ENCODE data around the gene ZNF652.
A peak's percentile ranks its signal among the peaks of the same experiment; 100 is the strongest.

Gene ZNF652

DNA sequence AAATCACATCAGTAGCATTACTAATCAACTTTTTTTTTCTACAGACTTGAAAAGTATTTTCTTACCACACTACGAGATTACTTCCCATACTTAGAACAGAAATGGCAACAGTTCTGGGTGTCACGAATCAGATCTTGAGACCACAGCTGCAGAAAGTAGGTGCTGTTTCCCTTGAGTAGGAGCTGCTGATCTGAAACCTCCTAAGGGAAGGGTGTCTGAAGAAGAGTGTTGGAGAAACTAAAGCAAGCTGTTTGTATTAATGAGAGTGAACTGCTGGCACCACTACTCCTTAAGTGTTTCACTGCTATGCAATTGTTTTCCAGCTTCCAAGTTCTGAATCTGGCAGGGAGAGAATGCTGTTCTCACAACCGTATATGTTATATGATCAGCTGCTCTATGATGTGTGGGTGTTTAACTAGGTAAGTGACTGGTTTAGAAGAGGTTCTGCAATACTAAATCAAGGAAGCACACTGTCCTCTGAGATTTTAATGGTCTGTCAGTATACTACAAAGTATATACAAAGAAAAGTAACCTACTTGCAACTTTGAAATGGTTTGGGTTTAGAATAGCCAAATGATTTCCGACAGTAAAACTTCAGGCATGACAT, 3.3 kb downstream of the ZNF652 start:
- DNase-seq (ENCODE audit: low spot score), result peak; percentile 61

DNA sequence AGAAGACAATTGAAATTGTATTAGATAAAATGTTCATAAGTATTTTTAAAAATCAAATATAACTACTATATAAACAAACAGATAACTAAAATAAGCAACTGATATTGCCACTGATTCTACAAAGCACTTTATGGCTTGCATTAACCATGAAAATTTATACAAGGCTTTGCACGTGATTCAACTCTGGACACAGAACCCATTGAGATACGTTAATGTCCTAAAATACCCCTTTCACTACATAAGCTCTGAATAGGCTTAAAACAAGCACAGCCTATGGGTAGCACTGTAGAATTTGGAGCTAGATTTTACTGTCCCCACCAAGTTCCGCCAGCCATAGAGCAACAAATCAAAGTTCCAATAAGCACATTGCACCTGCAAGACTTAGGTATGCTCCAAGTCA, 4.5 kb downstream of the ZNF652 start:
- no peak for DNase-seq (ENCODE audit: low spot score)

DNA sequence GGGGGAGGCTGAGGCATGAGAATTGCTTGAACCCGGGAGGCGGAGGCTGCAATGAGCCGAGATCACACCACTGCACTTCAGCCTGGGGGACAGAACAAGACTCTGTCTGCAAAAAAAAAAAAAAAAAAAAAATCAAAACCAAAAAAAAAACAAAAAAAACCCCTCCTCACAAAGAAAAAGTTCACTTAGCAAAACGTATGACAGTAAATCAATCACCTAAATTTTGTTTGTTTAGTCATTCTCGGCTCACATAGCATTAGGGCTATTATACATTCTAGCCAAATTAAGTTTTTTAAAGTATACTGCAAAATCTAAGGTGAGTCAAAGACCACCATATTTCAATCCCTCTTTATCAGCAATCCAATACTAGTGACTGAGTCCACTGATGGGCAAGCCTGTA, 5.7 kb downstream of the ZNF652 start:
- no peak for DNase-seq (ENCODE audit: low spot score)

DNA sequence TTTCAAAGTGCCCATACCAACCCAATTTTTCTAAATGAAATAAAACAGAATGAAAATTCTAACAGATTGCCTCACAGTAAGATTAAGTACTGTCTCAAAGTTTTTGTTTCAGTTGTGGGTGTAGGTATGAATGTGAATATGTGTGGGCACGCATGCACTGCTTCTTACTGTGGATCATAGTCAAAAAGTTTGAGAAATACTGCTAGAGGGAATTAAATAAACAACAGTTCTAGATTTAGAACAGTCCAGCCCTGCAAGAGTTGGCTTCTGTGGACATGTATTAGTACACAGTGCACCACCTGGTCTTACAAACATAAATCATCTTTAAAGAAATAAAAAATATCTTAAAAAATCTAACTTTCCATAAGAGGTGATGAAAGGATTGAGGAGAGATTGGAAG, 8.4 kb downstream of the ZNF652 start:
- DNase-seq (ENCODE audit: low spot score), result no peak

GRCh38 chr17:49352587-49353154, 9.4 kb downstream of the ZNF652 start:
- no peak for DNase-seq (ENCODE audit: low spot score)

GRCh38 chr17:49351572-49352140, 10.4 kb downstream of the ZNF652 start:
- no peak for DNase-seq (ENCODE audit: low spot score)

DNA sequence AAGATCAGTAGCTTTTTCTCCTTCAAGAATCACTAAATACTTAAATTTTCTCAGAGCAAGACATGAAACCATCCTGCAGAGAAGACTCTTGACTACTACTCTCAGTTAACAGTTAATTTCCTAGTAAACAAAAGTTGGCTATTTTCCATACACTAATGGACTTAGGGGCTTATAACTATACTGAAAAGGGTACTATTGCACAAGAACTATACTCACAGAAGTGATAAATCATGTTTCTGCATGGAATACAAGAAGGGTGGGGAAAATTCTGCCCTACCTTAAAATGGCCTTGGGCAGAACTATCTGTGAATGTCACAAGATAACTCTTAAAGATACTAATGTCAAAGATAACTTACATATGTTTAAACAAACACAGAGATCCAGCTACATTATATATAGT, 12.5 kb downstream of the ZNF652 start:
- DNase-seq (ENCODE audit: low spot score), result no peak

GRCh38 chr17:49344914-49345313, 17.1 kb downstream of the ZNF652 start:
- no peak for DNase-seq (ENCODE audit: low spot score)

DNA sequence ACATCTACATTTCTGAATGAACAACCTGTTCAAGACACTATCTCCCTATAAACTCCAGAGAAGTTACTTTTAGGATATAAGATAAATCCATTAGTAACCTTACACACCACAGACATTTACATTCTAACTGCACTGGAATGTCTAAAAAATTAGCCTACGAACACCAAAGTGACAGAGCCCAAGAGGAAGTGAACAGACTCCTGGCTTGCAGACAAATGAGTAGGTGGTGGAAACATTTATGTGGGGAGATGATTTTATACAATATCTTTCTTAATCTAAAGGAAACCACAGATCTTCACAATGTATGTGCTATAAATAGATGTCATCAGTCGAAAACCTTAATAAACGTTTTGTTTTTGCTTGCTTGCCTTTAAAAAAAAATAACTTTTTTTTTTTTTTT, 18.8 kb downstream of the ZNF652 start:
- peak; percentile 43 for DNase-seq (ENCODE audit: low spot score)

DNA sequence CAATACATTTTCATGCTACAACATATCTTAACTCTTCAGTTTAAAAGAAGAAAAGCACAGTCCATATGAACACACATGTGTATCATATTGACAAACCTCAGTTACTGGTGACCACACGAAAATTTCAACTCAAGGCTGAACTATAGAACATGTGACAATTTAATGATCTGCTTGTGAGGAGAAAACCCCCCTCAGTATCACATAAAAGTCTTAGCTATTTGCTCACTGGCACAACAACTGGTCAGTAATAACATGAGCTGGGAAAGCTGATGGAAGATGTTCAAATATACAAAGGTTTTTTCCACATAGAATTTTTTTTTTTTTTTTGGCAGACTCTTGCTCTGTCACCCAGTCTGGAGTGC, 19.5 kb downstream of the ZNF652 start:
- no peak for DNase-seq (ENCODE audit: low spot score)

DNA sequence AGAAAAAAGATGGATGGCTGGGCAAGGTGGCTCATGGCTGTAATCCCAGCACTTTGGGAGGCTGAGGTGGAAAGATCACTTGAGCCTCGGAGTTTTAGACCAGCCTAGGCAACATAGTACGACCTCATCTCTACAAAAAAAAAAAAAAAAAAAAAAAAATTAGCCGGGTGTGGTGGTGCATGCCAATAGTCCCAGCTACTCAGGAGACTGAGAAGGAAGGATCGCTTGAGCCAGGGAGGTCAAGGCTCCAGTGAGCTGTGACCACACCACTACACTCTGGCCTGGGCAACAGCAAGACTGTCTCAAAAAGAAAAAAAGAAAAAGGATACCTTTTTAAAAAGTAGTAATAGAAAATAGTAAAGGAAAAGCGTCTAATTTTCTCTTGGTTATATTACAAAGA, 20.7 kb downstream of the ZNF652 start:
- no peak for DNase-seq (ENCODE audit: low spot score)

DNA sequence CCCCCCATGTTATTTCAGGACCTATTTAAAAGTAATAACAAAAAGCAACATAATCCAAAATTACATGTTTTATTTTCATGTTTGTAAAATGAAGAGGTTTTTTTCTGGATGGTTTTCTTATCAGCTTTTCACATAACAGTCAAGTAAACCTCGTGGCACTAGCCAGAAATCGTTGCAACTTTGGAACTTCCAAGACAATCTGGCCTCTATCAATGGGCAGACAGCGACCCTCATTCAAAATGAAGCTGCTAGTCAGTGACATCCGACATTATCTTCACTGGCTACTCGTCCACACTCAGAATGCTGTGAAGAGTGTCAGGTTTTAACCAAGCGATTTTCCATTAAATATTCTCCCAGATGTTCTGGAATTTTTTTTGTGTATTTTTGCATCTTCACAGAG, 22.7 kb downstream of the ZNF652 start:
- DNase-seq (ENCODE audit: low spot score), result no peak

DNA sequence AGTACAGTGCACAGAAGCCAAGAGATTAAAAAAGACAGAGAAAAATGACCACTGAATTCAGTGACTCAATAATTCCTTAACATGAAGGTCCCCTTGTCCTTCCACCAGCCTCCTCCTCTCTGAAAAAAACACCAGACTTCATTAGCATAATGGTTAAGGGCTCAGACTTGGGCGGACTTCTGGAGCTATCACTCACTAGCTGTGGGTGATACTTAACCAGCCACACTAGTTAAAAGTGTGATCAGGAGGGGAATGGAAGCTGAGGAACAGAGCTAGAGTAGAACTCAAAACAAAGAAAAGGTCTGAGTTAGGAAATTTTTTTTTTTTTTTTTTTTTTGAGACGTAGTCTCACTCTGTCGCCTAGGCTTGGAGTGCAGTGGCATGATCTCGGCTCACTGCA, 23.2 kb downstream of the ZNF652 start:
- DNase-seq (ENCODE audit: low spot score), result peak; percentile 35

DNA sequence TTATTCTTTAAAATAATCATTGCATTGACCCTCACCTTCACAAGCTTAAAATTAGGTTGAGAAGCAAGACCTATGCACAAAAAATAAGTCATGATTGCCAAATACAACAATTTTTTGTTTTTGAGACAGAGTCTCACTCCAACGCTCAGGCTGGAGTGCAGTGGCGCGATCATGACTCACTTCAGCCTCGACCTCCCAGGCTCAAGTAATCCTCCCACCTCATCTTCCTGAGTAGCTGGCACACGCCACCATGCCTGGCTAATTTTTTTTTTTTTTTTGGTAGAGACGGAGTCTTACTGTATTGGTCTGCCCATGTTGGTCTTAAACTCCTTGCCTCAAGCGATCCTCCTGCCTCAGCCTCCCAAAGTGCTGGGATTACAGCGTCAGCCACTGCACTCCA, 24.2 kb downstream of the ZNF652 start:
- DNase-seq (ENCODE audit: low spot score), result no peak

GRCh38 chr17:49334744-49335512, 27.1 kb downstream of the ZNF652 start:
- no peak for DNase-seq (ENCODE audit: low spot score)

- no peak for DNase-seq (ENCODE audit: low spot score)
Measured at GRCh38 chr17:49333804-49334203, 28.2 kb downstream of the ZNF652 start.

GRCh38 chr17:49327835-49328784, 33.9 kb downstream of the ZNF652 start:
- DNase-seq (ENCODE audit: low spot score), result no peak

DNA sequence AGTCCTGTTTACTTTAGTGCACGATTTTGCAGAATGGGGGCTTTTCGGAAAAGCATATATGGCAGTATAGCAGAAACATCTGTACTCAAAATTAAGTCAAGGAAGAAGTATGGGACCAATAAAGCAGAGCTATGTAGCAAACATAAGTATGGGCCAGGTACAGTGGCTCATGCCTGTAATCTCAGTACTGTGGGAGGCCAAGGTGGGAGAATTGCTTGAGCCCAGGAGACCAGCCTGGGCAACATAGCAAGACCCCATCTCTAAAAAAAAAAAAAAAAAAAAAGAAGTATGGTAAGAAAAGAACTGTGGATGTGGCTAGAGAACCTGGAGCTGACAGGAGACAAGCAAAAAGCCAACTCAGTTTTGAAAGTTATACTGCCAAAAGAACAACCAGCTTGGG, 36.1 kb downstream of the ZNF652 start:
- no peak for DNase-seq (ENCODE audit: low spot score)

GRCh38 chr17:49318435-49318965, 43.5 kb downstream of the ZNF652 start:
- no peak for DNase-seq (ENCODE audit: low spot score)

- no peak for DNase-seq (ENCODE audit: low spot score)
Measured at GRCh38 chr17:49316889-49317675, 45.0 kb downstream of the ZNF652 start.

DNA sequence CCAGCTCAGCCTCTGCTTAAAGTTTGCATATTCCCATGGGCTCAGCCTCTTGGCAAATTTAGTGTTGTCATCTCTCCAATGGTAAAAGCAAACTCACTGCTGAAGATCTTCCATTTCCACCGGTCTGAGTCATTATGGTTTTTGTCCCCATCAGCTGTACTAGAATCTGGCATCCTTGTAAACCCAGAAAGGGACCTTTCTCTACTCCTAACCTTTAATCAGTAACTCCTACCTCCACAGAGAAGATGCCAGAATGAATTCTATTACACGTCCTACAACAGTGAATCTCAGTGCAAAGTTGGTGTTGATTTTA, 45.8 kb downstream of the ZNF652 start:
- DNase-seq (ENCODE audit: low spot score), result no peak

Measured in CD4-positive, alpha-beta T cell treated with Interleukin-2 at 100 ng/mL for 4 hours (primary cell).